Upper lobe of right lung (tissue), 1 donor: ENCODE measurements around the gene SOCS6. TPM values are rescaled to one million over a fixed set of nuclear protein-coding genes. Genes with fewer than 3 reads are reported as not detected.

ENCODE experiments used
- ATAC-seq: fragments of 200-7000 bp; cut with Tn5 transposase; one replicate; pipeline ENCODE4 v1.9.1; 2020; ENCODE audit warnings: mild to moderate bottlenecking, moderate library complexity
- DNase-seq: peaks from one replicate; pipeline ENCODE4 v3.0.0-alpha.2; 2020
- H3K27ac ChIP-seq: fragments of 200-600 bp; one replicate; pipeline ENCODE4 v1.8.0; 2022
- H3K27me3 ChIP-seq: fragments of 200-600 bp; one replicate; pipeline ENCODE4 v1.8.0; 2022; ENCODE audit warnings: mild to moderate bottlenecking
- H3K36me3 ChIP-seq: fragments of 200-600 bp; one replicate; pipeline ENCODE4 v1.8.0; 2022
- H3K4me1 ChIP-seq: fragments of 200-600 bp; one replicate; pipeline ENCODE4 v1.8.0; 2022
- H3K4me3 ChIP-seq: fragments of 200-600 bp; one replicate; pipeline ENCODE4 v1.8.0; 2022; ENCODE audit warnings: mild to moderate bottlenecking
- H3K9me3 ChIP-seq: fragments of 200-600 bp; one replicate; pipeline ENCODE4 v1.8.0; 2022
- CTCF ChIP-seq: fragments of 200-600 bp; IDR thresholded peaks from one replicate; pipeline ENCODE4 v1.8.0; 2022; ENCODE audit warnings: antibody characterized with exemption
- intact Hi-C: fragments of 100-400 bp; cut with DNase I; formaldehyde crosslinking; loops from one replicate; pipeline ENCODE4 v1.11.0; 2022
- total RNA-seq: library from RNA; stranded (reverse); fragmentation: NEBNext Ultra II Directional; extraction: Animal tissue kit (Norgen Biotek cat#: 25700); gene quantifications from one replicate; pipeline ENCODE4 v1.2.1, GENCODE V29; 2021
- donor health status: DM: no; HTN: yes; CAD: no; lungs with severe emphysema.

The SOCS6 gene
- total RNA-seq, 1 donor from 2014 or later: 20.9 TPM

DNA sequence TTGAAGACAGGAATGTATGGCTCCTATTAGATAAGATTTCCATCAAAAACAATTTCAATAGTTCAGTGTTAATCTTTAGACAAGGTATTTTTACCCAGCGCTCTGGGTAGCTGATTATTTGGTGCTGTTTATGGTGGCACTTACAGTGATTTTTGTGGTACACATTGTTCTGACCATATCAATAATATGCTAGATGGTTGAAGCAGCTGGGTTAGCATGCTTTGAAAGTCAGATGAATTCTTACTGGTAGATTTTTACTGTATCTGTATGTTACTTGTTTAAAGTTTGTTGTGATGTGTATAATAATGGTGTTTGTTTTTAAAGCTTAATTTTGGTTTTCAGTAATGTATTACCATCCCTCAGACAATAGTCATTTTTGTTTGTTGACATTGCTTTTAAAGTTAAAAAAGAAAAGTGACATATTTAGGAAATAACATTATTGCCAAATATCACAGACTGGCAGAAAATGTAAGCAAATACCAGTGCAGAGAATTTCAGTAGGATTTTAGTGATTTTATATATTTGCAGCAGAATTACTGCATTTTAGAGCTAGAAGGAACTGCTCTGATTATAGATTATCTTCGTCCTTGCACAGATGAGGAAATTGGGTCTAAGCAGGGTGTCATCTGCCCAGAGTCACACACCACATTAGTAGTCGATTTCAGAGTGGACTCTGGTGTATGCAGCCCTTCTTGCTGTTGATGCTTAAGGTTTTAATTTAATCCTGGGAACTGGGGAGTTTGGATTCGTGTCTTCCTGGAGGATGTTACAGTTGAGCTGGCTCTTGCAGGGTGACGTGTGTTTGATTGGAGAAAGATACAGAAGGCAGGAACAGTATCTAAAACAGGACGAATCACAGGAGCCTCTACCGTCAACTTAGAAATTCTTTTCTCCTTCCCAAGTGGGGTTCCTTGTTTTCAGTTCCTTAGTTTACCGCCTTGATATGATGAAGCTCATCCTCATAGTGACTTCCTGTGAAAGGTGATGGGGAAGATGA, 6.6 kb downstream of the SOCS6 start:
- Histone ChIP-seq H3K27ac (no peak overlapping the region), H3K27me3 (no peaks in the 10 kb centered on the region), H3K4me3 (no peak overlapping the region), H3K36me3 (no peaks in the 10 kb centered on the region), H3K9me3 (no peaks in the 10 kb centered on the region), H3K4me1 (peaks cover 46% of the 10 kb centered on the region)
- intact Hi-C loops: no loop called here
- no peak for DNase-seq
- no peak for TF ChIP-seq CTCF
- no peak for ATAC-seq

DNA sequence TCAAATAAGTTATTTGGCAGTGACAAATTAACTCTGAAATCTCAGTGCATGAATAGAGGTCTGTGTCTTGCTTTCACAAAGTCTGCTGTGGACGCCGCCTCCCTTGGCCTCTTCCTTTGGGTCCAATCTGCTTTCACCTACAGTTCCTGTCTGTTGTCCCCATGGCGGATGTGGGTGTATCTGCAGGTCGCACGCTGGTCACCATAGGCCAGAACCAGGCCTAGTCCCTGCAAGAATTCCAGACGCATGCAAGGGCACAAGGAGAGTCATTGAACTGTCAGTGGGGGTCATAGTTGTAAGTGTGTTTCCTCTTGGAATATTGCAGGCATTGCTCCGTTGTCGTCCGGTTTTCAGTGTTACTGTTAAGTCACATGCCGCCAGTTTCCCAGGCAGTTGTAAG, 7.4 kb downstream of the SOCS6 start:
- intact Hi-C loops: no loop called here
- no peak overlapping the region for H3K27ac ChIP-seq
- no peak for DNase-seq

DNA sequence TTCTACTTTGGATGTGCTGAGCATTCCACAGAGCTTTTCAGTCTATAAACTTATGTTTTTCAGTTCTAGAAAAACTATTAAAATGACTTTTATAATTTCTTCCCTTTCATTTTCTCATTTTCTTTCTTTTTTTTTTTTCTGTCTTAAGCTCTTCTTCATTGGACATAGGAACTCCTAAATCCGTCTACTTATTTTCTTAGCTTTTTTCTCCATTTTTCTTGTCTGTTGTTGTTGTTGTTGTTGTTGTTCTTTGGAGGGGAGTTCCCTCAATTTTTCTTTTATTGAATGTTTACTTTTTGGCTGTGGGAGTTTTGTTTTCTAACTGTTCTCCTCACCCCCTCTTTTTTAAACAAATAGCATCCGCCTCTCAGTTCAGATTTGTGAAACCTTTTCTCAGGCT, 7.9 kb downstream of the SOCS6 start:
- Histone ChIP-seq H3K4me1 (peaks cover 34% of the 10 kb centered on the region), H3K36me3 (no peaks in the 10 kb centered on the region), H3K27me3 (no peaks in the 10 kb centered on the region), H3K27ac (no peak overlapping the region), H3K9me3 (no peaks in the 10 kb centered on the region), H3K4me3 (no peak overlapping the region)
- DNase-seq (no peak), ATAC-seq (no peak)
- intact Hi-C loops: no loop called here
- TF ChIP-seq CTCF: no peak

More for the DNA sequence above, 7.4 kb downstream of the SOCS6 start:
- no peaks in the 10 kb centered on the region for H3K27me3 ChIP-seq
- ATAC-seq: peak; percentile 42
- H3K4me1 ChIP-seq: peaks cover 38% of the 10 kb centered on the region
- no peaks in the 10 kb centered on the region for H3K36me3 ChIP-seq
- no peaks in the 10 kb centered on the region for H3K9me3 ChIP-seq
- TF ChIP-seq CTCF: no peak
- no peak overlapping the region for H3K4me3 ChIP-seq

DNA sequence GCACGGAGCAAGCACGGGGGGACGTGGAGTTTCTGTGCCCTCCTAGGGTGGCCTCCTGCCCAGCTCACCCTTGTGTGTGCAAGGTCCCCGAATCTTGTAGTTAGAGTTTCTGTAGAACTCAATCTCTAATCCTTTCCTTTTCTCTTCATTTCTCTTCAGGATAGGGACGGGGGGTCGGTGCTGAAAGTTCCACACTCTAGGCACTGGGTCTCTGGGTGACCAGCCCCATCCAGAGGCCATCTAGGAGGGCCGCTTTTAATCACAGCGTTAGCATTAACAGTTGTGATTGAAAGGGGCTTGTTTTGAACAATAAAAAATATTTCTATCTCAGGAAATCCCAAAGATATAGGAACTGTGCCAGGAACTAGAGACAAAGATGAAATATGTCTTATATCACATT, 10.5 kb downstream of the SOCS6 start:
- Histone ChIP-seq H3K4me1 (peaks cover 19% of the 10 kb centered on the region), H3K36me3 (no peaks in the 10 kb centered on the region), H3K9me3 (no peaks in the 10 kb centered on the region), H3K4me3 (no peak overlapping the region), H3K27me3 (no peaks in the 10 kb centered on the region), H3K27ac (no peak overlapping the region)
- TF ChIP-seq CTCF: no peak
- ATAC-seq (no peak), DNase-seq (no peak)
- intact Hi-C loops: no loop called here

GRCh38 chr18:70301667-70302066, 12.8 kb downstream of the SOCS6 start:
- no peak overlapping the region for H3K4me3 ChIP-seq
- no peak for TF ChIP-seq CTCF
- DNase-seq (no peak), ATAC-seq (no peak)
- H3K4me1 ChIP-seq: peaks cover 7% of the 10 kb centered on the region
- no peaks in the 10 kb centered on the region for H3K36me3 ChIP-seq
- no peaks in the 10 kb centered on the region for H3K27me3 ChIP-seq
- intact Hi-C loops: no loop called here
- no peak overlapping the region for H3K27ac ChIP-seq
- H3K9me3 ChIP-seq: no peaks in the 10 kb centered on the region
